OCI-LY3 (cell line): ENCODE results near the gene KAT7.

Experiments
- H2AFZ ChIP-seq: fragments of 200-600, 300-600 bp; shearing (Covaris generic); 2 replicates; pipeline ENCODE4 v1.6.0; 2014; ENCODE audit warnings: antibody characterized with exemption, low read depth, low read length
- H3K27ac ChIP-seq: fragments of 200-600, 300-600 bp; sonication (generic); 2 replicates; pipeline ENCODE4 v1.5.1; 2014; ENCODE audit warnings: mild to moderate bottlenecking, low read length, moderate library complexity, mixed read lengths
- H3K27me3 ChIP-seq: fragments of 200-600, 300-600 bp; sonication (generic); 2 replicates; pipeline ENCODE4 v1.6.1; 2014; ENCODE audit warnings: low read depth, low read length, mixed read lengths
- H3K36me3 ChIP-seq: fragments of 200-600, 300-600 bp; sonication (generic); replicated peaks from 2 replicates; pipeline ENCODE3; 2014; ENCODE audit warnings: low read depth, low read length, mixed read lengths
- H3K4me1 ChIP-seq: fragments of 300-600, 200-600 bp; sonication (generic); 2 replicates; pipeline ENCODE4 v1.6.1; 2014; ENCODE audit warnings: low read length, mixed read lengths
- H3K4me2 ChIP-seq: fragments of 200-600, 300-600 bp; sonication (generic); 2 replicates; pipeline ENCODE4 v1.6.1; 2014; ENCODE audit warnings: low read length, mixed read lengths
- H3K4me3 ChIP-seq: fragments of 300-600, 200-600 bp; sonication (generic); 2 replicates; pipeline ENCODE4 v1.5.1; 2014; ENCODE audit warnings: antibody characterized with exemption, mild to moderate bottlenecking, low read length, moderate library complexity
- H3K79me2 ChIP-seq: fragments of 300-600, 200-600 bp; shearing (Covaris generic); 2 replicates; pipeline ENCODE4 v1.6.1; 2014; ENCODE audit warnings: mild to moderate bottlenecking, low read length, mixed read lengths
- H3K9ac ChIP-seq: fragments of 300-600, 200-600 bp; shearing (Covaris generic); 2 replicates; pipeline ENCODE4 v1.6.0; 2014; ENCODE audit warnings: mild to moderate bottlenecking, low read length, moderate library complexity
- H3K9me3 ChIP-seq: fragments of 200-600, 300-600 bp; shearing (Covaris generic); 2 replicates; pipeline ENCODE4 v1.6.1; 2014; ENCODE audit warnings: low read length, mixed read lengths; ENCODE audit not compliant: insufficient read depth
- H4K20me1 ChIP-seq: fragments of 200-600, 300-600 bp; sonication (generic); 2 replicates; pipeline ENCODE4 v1.6.1; 2016; ENCODE audit warnings: low read length, mixed read lengths; ENCODE audit not compliant: insufficient read depth
- CTCF ChIP-seq: fragments of 200-600, 300-600 bp; sonication (generic); IDR thresholded peaks from 2 replicates; pipeline ENCODE4 v1.5.1; 2014; ENCODE audit warnings: antibody characterized with exemption, low read length, low read depth
- EZH2phosphoT487 ChIP-seq: fragments of 200-600 bp; shearing (Covaris generic); IDR thresholded peaks from 2 replicates; pipeline ENCODE4 v1.6.1; 2018; ENCODE audit warnings: antibody characterized with exemption, mixed run types, low read depth

Gene KAT7

GRCh38 chr17:49861150-49861884 is 72.8 kb downstream of the KAT7 start:
- H3K27ac ChIP-seq: no peak overlapping the region
- H4K20me1 ChIP-seq: no peaks in the 10 kb centered on the region
- no peaks in the 10 kb centered on the region for H3K27me3 ChIP-seq
- H3K36me3 ChIP-seq: no peaks in the 10 kb centered on the region
- H3K4me2 ChIP-seq: no peak overlapping the region
- TF ChIP-seq CTCF (peak; percentile 96), EZH2phosphoT487 (no peak)
- H3K9ac ChIP-seq: no peak overlapping the region
- no peaks in the 10 kb centered on the region for H3K4me1 ChIP-seq
- H2AFZ ChIP-seq: no peak overlapping the region
- no peak overlapping the region for H3K4me3 ChIP-seq
- H3K9me3 ChIP-seq: no peaks in the 10 kb centered on the region
- no peaks in the 10 kb centered on the region for H3K79me2 ChIP-seq

GRCh38 chr17:49862781-49863331 is 74.4 kb downstream of the KAT7 start:
- H3K36me3 ChIP-seq: no peaks in the 10 kb centered on the region
- H3K9ac ChIP-seq: no peak overlapping the region
- H4K20me1 ChIP-seq: no peaks in the 10 kb centered on the region
- H3K4me3 ChIP-seq: no peak overlapping the region
- no peaks in the 10 kb centered on the region for H3K27me3 ChIP-seq
- no peaks in the 10 kb centered on the region for H3K9me3 ChIP-seq
- no peaks in the 10 kb centered on the region for H3K79me2 ChIP-seq
- no peak for TF ChIP-seq EZH2phosphoT487
- no peak for TF ChIP-seq CTCF
- H3K4me1 ChIP-seq: no peaks in the 10 kb centered on the region
- no peak overlapping the region for H3K4me2 ChIP-seq
- H2AFZ ChIP-seq: no peak overlapping the region
- H3K27ac ChIP-seq: no peak overlapping the region

GRCh38 chr17:49866019-49866380 is 77.5 kb downstream of the KAT7 start:
- Histone ChIP-seq H3K79me2 (no peaks in the 10 kb centered on the region), H3K9me3 (no peaks in the 10 kb centered on the region), H2AFZ (no peak overlapping the region), H3K36me3 (no peaks in the 10 kb centered on the region), H3K27me3 (no peaks in the 10 kb centered on the region), H3K9ac (no peak overlapping the region), H4K20me1 (no peaks in the 10 kb centered on the region), H3K4me1 (no peaks in the 10 kb centered on the region), H3K27ac (no peak overlapping the region), H3K4me2 (no peak overlapping the region), H3K4me3 (no peak overlapping the region)
- no peak for TF ChIP-seq EZH2phosphoT487
- no peak for TF ChIP-seq CTCF

GRCh38 chr17:49866882-49867413 is 78.5 kb downstream of the KAT7 start:
- H3K9me3 ChIP-seq: no peaks in the 10 kb centered on the region
- H3K4me2 ChIP-seq: no peak overlapping the region
- H3K9ac ChIP-seq: no peak overlapping the region
- H3K27me3 ChIP-seq: no peaks in the 10 kb centered on the region
- no peaks in the 10 kb centered on the region for H3K79me2 ChIP-seq
- H3K4me1 ChIP-seq: no peaks in the 10 kb centered on the region
- no peak overlapping the region for H2AFZ ChIP-seq
- H3K36me3 ChIP-seq: no peaks in the 10 kb centered on the region
- no peak overlapping the region for H3K4me3 ChIP-seq
- H3K27ac ChIP-seq: no peak overlapping the region
- H4K20me1 ChIP-seq: no peaks in the 10 kb centered on the region
- TF ChIP-seq CTCF (no peak), EZH2phosphoT487 (no peak)
